Measurements from ENCODE around the gene RAD54L2. TPM values are rescaled to one million over a fixed set of nuclear protein-coding genes. Genes with fewer than 3 reads are reported as not detected.

The RAD54L2 gene, protein sequence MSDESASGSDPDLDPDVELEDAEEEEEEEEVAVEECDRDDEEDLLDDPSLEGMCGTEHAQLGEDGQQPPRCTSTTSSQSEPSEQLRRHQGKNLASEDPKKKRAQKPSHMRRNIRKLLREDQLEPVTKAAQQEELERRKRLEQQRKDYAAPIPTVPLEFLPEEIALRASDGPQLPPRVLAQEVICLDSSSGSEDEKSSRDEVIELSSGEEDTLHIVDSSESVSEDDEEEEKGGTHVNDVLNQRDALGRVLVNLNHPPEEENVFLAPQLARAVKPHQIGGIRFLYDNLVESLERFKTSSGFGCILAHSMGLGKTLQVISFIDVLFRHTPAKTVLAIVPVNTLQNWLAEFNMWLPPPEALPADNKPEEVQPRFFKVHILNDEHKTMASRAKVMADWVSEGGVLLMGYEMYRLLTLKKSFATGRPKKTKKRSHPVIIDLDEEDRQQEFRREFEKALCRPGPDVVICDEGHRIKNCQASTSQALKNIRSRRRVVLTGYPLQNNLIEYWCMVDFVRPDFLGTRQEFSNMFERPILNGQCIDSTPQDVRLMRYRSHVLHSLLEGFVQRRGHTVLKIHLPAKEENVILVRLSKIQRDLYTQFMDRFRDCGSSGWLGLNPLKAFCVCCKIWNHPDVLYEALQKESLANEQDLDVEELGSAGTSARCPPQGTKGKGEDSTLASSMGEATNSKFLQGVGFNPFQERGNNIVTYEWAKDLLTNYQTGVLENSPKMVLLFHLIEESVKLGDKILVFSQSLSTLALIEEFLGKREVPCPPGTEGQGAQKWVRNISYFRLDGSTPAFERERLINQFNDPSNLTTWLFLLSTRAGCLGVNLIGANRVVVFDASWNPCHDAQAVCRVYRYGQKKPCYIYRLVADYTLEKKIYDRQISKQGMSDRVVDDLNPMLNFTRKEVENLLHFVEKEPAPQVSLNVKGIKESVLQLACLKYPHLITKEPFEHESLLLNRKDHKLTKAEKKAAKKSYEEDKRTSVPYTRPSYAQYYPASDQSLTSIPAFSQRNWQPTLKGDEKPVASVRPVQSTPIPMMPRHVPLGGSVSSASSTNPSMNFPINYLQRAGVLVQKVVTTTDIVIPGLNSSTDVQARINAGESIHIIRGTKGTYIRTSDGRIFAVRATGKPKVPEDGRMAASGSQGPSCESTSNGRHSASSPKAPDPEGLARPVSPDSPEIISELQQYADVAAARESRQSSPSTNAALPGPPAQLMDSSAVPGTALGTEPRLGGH (N-terminal part only)
- total RNA-seq = 21.6 and 23.9 TPM in 2 replicates

DNA sequence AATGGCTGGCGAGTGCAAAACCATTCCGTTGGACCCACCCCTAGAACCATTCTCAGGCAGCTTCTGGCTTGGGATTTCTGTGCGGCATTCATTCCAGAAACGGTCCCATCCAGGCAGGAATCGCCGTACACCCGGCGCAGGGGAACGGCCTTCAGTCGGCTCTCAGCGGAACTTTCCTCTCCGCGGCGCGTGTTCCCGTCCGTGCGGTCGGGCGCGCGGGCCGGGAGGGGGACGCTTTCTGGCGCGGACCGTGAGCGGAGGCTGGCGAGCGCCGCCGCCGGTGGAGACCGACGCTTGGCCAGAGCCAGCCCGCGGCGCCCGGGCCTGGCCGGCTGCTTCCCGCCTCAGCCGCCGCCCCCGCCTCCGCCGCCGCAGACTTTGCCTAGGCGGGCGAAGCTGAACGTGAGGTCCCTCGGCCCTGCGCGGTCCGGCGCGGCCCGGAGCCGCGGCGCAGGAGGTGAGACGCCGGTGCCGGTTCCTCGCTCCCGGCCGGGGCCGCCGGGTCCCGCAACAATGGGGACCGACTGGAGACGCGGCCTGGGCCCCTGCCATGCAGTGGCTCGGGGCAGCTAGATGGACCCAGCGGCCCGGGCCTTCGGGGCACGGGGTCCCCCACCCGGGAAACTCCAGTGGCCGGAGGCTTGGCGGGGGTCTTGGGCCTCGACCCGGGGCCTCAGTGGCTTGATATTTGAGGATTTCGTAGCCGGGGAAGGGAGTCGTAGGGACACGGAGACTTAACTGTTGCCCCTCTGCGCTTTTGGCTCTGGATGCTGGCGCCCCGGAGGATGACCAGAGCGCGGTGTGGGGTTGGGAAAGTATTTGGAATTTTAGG, at the start of gene RAD54L2:
Gene RAD54L2 (plus strand): TSS at position 261 of the 832 bp plus-strand sequence. CDS start 51,702 bp downstream, outside the sequence.

Other genes with a start within 250 kb of the RAD54L2 start
- gene MANF, start 153.4 kb upstream of the RAD54L2 start, total RNA-seq = 55.4 and 70.2 TPM in 2 replicates
- gene RBM15B, start 147.4 kb upstream of the RAD54L2 start, total RNA-seq = 56.1 and 57.3 TPM in 2 replicates
- gene DCAF1, start 38.7 kb upstream of the RAD54L2 start, total RNA-seq = 6.7 and 10.4 TPM in 2 replicates
- gene TEX264, start 132.5 kb downstream of the RAD54L2 start, total RNA-seq = 29.8 and 43.2 TPM in 2 replicates
- under 0.01 and 0.11 TPM in 2 replicates for gene GRM2, start 168.3 kb downstream of the RAD54L2 start, total RNA-seq
- gene IQCF6, start 240.5 kb downstream of the RAD54L2 start, total RNA-seq = not detected in 2 replicates

All from placental epithelial cell (primary cell).